CD14-positive monocyte (primary cell): ENCODE results near the gene AASS. TPM values are rescaled to one million over a fixed set of nuclear protein-coding genes. Genes with fewer than 3 reads are reported as not detected.

Experiments
- DNase-seq, 3 donors: peaks; one replicate each; pipeline ENCODE4 v3.0.0-alpha.2; 2011 to 2022
- H2AFZ ChIP-seq: 2 replicates; pipeline ENCODE4 v1.6.0; 2012; ENCODE audit warnings: mild to moderate bottlenecking, low read depth, low read length, inconsistent platforms; ENCODE audit not compliant: insufficient read depth, poor library complexity, severe bottlenecking
- H3K27ac ChIP-seq, 2 donors: 1 replicate in 1 of 2; 2 replicates in 1 of 2; pipeline ENCODE4 v1.5.1; 2012 to 2013; ENCODE audit warnings: low read length in 2 of 2, control low read depth in 1 of 2, inconsistent platforms in 1 of 2, low read depth in 1 of 2, mild to moderate bottlenecking in 1 of 2
- H3K27me3 ChIP-seq, 2 donors: one replicate each; pipeline versions ENCODE4 v1.6.0 to v1.6.1; 2011 to 2013; ENCODE audit warnings: low read length in 2 of 2; ENCODE audit not compliant: control insufficient read depth in 2 of 2, insufficient read depth in 2 of 2
- H3K36me3 ChIP-seq, 2 donors: replicated peaks in 1 of 2; 1 replicate in 1 of 2; 2 replicates in 1 of 2; pipeline versions ENCODE4 v1.5.1 to v1.6.1; 2012 to 2013; ENCODE audit warnings: low read length in 2 of 2, control low read depth in 1 of 2, inconsistent platforms in 1 of 2, mild to moderate bottlenecking in 1 of 2; ENCODE audit not compliant: insufficient read depth in 2 of 2, control insufficient read depth in 1 of 2
- H3K4me1 ChIP-seq, 2 donors: 1 replicate in 1 of 2; 2 replicates in 1 of 2; pipeline versions ENCODE4 v1.5.1 to v1.6.1; 2012 to 2013; ENCODE audit warnings: low read length in 2 of 2, control low read depth in 1 of 2, inconsistent platforms in 1 of 2, mild to moderate bottlenecking in 1 of 2, moderate library complexity in 1 of 2; ENCODE audit not compliant: insufficient read depth in 2 of 2, control insufficient read depth in 1 of 2
- H3K4me2 ChIP-seq: replicated peaks from 2 replicates; pipeline ENCODE3; 2012; ENCODE audit warnings: low read length, moderate library complexity, mild to moderate bottlenecking; ENCODE audit not compliant: poor library complexity, severe bottlenecking; ENCODE audit errors: extremely low read depth
- H3K4me3 ChIP-seq, 3 experiments: fragments of 200-600 bp in 1 of 3; sonication (generic) in 1 of 3; replicated peaks in 1 of 3; 1 replicate in 2 of 3; 2 replicates in 1 of 3; pipeline ENCODE4 v1.5.1; 2011 to 2013; ENCODE audit warnings: low read length in 3 of 3, mild to moderate bottlenecking in 3 of 3, control low read depth in 2 of 3, low read depth in 2 of 3, inconsistent platforms in 1 of 3, moderate library complexity in 1 of 3
- H3K79me2 ChIP-seq: 2 replicates; pipeline ENCODE4 v1.6.0; 2012; ENCODE audit warnings: mild to moderate bottlenecking, control low read depth, inconsistent platforms, low read length, moderate library complexity; ENCODE audit not compliant: insufficient read depth
- H3K9ac ChIP-seq: 2 replicates; pipeline ENCODE4 v1.6.0; 2017; ENCODE audit warnings: low read length, mild to moderate bottlenecking; ENCODE audit not compliant: insufficient read depth, poor library complexity, severe bottlenecking
- H3K9me3 ChIP-seq, 2 donors: replicated peaks in 1 of 2; 1 replicate in 1 of 2; 2 replicates in 1 of 2; pipeline versions ENCODE4 v1.5.1 to v1.6.1; 2012 to 2013; ENCODE audit warnings: low read length in 2 of 2, control low read depth in 1 of 2; ENCODE audit not compliant: control insufficient read depth in 1 of 2, insufficient read depth in 1 of 2
- H4K20me1 ChIP-seq: 2 replicates; pipeline ENCODE4 v1.6.0; 2012; ENCODE audit warnings: mild to moderate bottlenecking, low read length, control low read depth, moderate library complexity; ENCODE audit not compliant: insufficient read depth
- H3K27ac Mint-ChIP-seq, 7 donors: one replicate each; pipeline ENCODE4 v1.8.0; 2020; ENCODE audit warnings: mild to moderate bottlenecking in 7 of 7, mixed read lengths in 7 of 7, moderate library complexity in 6 of 7, inconsistent platforms in 2 of 7
- H3K27me3 Mint-ChIP-seq, 3 donors: one replicate each; pipeline ENCODE4 v1.8.0; 2021 to 2022; ENCODE audit warnings: low read depth in 3 of 3, mild to moderate bottlenecking in 3 of 3, mixed read lengths in 3 of 3, moderate library complexity in 3 of 3, inconsistent platforms in 1 of 3
- H3K36me3 Mint-ChIP-seq, 2 donors: one replicate each; pipeline ENCODE4 v1.8.0; 2020; ENCODE audit warnings: mixed read lengths in 2 of 2, inconsistent platforms in 1 of 2, mild to moderate bottlenecking in 1 of 2
- H3K4me1 Mint-ChIP-seq: one replicate; pipeline ENCODE4 v1.8.0; 2020; ENCODE audit warnings: mild to moderate bottlenecking, mixed read lengths
- H3K4me3 Mint-ChIP-seq, 2 donors: one replicate each; pipeline ENCODE4 v1.8.0; 2020; ENCODE audit warnings: mild to moderate bottlenecking in 2 of 2, mixed read lengths in 2 of 2, moderate library complexity in 1 of 2
- H3K9me3 Mint-ChIP-seq, 7 donors: one replicate each; pipeline ENCODE4 v1.8.0; 2020 to 2022; ENCODE audit warnings: mixed read lengths in 7 of 7, mild to moderate bottlenecking in 6 of 7, moderate library complexity in 6 of 7, inconsistent platforms in 2 of 7
- CTCF ChIP-seq: fragments of 200-600 bp; IDR thresholded peaks from one replicate; pipeline ENCODE4 v1.8.0; 2022; ENCODE audit warnings: antibody characterized with exemption, mild to moderate bottlenecking
- WGBS: methylation state at CpG from one replicate; pipeline ENCODE4 v1.1.5; 2013; ENCODE audit warnings: missing lambda C conversion rate; ENCODE audit not compliant: insufficient coverage; 5-methylcytosine and 5-hydroxymethylcytosine counted together
- intact Hi-C, 2 donors: fragments of 100-400 bp; cut with micrococcal nuclease; formaldehyde crosslinking; loops; one replicate each; pipeline versions ENCODE4 v1.15.0 to v1.15.1; 2023
- polyA plus RNA-seq, 3 donors: library from polyadenylated mRNA; depleted of rRNA in 1 of 3; unstranded in 2 of 3; stranded (reverse) in 1 of 3; fragments of 300-500 nt in 2 of 3; fragments of >200 nt in 1 of 3; fragmentation: Illumina TruSeq in 2 of 3; gene quantifications; 1 replicate in 2 of 3; 2 replicates in 1 of 3; pipeline ENCODE4 v1.2.3, GENCODE V29; 2012 to 2021

Gene AASS
- polyA plus RNA-seq, 3 donors: 0.22 to 0.33 TPM; not detected in 1

DNA sequence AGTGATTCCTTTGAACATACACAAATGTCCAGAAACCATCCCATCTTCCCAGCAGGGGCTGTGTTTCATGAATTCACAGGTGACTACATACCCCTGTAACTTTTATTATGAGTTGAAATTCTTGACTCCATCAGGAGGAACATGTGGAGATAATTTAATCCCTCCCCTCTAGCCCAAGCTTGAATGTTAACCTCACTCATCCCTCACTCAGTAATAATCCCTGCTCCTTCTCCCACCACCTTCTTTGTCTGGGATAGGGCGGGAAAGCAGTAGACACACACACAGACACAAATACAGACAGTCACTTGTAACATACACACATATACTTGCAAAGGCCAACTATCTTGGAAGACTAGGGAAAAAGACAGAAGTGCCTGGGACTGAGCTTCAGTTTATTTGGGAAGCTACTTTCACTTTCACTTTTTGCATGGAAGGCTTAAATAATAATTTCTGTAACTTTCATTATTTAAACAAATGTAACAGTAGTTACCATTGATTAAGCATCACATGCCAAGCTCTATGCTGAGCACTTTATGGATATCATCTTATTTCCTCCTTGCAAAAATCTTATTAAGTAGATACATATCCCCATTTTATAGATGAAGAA, 7.3 kb downstream of the AASS start:
- Mint-ChIP-seq H3K4me1 (peaks cover 14% of the 10 kb centered on the region), H3K9me3 (peaks cover 0 to 2% (median 0%) of the 10 kb centered on the region in 7 donors), H3K27ac (no peak overlapping the region), H3K4me3 (peak overlapping the region; percentile 66 to 87), H3K36me3 (no peaks in the 10 kb centered on the region), H3K27me3 (peaks cover 5 to 22% (median 11%) of the 10 kb centered on the region in 3 donors)
- Histone ChIP-seq H3K27ac (no peak overlapping the region), H3K79me2 (no peaks in the 10 kb centered on the region), H2AFZ (peak overlapping the region; percentile 73), H3K27me3 (peaks cover 10 to 16% of the 10 kb centered on the region in 2 donors), H3K9me3 (no peaks in the 10 kb centered on the region), H3K36me3 (no peaks in the 10 kb centered on the region), H3K4me3 (peak overlapping the region; percentile 2 to 65 (median 50)), H3K4me1 (peaks cover 0 to 13% of the 10 kb centered on the region in 2 donors), H4K20me1 (no peaks in the 10 kb centered on the region), H3K4me2 (peak overlapping the region; percentile 75), H3K9ac (no peak overlapping the region)
- intact Hi-C loops: no loop called here
- TF ChIP-seq CTCF: no peak
- no CpG with 5 or more reads among the region's 1 CpG for WGBS
- DNase-seq: no peak

DNA sequence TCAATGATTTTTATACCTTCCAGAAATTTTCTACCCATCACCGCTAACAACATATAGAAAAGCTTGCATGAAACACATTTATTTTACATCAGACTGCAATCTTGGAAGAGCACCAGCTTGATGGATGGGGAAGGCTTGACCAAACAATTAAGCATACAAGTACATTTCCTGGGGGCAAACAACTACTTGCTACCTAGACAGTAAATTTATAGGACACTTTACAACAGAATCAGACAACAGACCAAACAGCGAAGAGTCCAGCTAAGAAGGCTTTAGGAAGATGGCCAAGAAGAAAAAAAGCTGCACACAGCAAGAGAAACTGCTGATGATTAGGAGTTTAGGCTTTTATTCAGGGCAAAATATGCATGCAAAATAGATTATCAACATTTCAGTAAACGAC, 8.0 kb downstream of the AASS start:
- Histone ChIP-seq H3K4me2 (no peak overlapping the region), H3K36me3 (no peaks in the 10 kb centered on the region), H3K27me3 (peaks cover 8 to 15% of the 10 kb centered on the region in 2 donors), H3K4me1 (peaks cover 0 to 13% of the 10 kb centered on the region in 2 donors), H3K9me3 (no peaks in the 10 kb centered on the region), H3K4me3 (no peak overlapping the region), H2AFZ (no peak overlapping the region), H3K9ac (no peak overlapping the region), H3K79me2 (no peaks in the 10 kb centered on the region), H4K20me1 (no peaks in the 10 kb centered on the region), H3K27ac (no peak overlapping the region)
- no peak for TF ChIP-seq CTCF
- peaks cover 0 to 2% (median 0%) of the 10 kb centered on the region in 7 donors for H3K9me3 Mint-ChIP-seq
- intact Hi-C loops: no loop called here
- no peak overlapping the region for H3K4me3 Mint-ChIP-seq
- WGBS: no CpG with 5 or more reads among the region's 3 CpGs
- no peaks in the 10 kb centered on the region for H3K36me3 Mint-ChIP-seq
- peaks cover 4 to 19% (median 10%) of the 10 kb centered on the region in 3 donors for H3K27me3 Mint-ChIP-seq
- H3K4me1 Mint-ChIP-seq: peaks cover 14% of the 10 kb centered on the region
- no peak for DNase-seq
- no peak overlapping the region for H3K27ac Mint-ChIP-seq
